Stimulated activated naive CD8-positive, alpha-beta T cell treated with anti-CD3 and anti-CD28 coated beads, Interleukin-15, Interleukin-2, amounts not matched to agents 100 U/mL and 50 U/mL, for 24 hours (primary cell): ENCODE results near the gene FBP2.
"Not testable (repeated sequence)": the region's sequence is repeated elsewhere in the genome, so short reads cannot be mapped to it uniquely, and the experiment has no call there.

Experiments used
- ATAC-seq: fragments of 150-1000 bp; cut with Tn5 transposase; one replicate; pipeline ENCODE4 v1.10.0; 2021
- DNase-seq: peaks from one replicate; pipeline ENCODE4 v3.0.0; 2021

Gene FBP2

DNA sequence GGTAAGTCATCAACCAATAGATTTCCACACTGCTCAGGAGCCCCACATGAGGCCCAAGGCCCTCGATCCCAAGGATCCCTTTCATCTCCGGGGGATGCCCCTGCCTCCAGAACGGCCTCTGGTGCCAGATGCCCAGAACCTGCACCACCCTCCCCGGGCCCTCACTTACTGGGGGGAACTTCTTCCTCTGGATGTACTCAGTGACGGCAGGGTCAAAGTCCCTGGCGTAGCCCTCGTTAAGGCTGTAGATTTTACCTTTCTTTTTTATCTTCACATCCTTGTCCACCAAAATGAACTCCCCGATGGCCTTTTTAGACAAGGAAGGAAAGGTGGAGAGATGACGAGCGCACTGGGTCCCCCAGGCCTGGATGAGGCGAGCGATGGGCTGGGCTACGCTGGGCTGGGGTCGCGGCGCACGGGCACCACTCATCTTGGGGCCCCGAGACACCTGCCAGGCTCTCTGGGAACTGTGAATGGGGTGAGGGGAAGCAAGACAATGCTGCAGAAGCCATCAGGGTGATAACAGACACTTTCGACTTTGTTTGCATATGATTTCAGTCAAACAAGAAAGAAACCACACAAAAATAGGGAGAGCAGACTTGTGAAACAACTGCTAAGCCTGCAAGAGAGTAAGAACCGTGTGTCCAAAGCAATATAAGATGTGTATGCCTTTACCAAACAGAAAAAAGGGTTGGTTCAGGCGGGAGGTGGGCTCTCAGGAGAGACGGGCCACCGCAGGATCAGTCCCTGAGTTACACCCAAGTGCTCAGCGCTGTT lies 13.2 kb upstream of the FBP2 start:
- no peak for DNase-seq
- ATAC-seq: no peak

DNA sequence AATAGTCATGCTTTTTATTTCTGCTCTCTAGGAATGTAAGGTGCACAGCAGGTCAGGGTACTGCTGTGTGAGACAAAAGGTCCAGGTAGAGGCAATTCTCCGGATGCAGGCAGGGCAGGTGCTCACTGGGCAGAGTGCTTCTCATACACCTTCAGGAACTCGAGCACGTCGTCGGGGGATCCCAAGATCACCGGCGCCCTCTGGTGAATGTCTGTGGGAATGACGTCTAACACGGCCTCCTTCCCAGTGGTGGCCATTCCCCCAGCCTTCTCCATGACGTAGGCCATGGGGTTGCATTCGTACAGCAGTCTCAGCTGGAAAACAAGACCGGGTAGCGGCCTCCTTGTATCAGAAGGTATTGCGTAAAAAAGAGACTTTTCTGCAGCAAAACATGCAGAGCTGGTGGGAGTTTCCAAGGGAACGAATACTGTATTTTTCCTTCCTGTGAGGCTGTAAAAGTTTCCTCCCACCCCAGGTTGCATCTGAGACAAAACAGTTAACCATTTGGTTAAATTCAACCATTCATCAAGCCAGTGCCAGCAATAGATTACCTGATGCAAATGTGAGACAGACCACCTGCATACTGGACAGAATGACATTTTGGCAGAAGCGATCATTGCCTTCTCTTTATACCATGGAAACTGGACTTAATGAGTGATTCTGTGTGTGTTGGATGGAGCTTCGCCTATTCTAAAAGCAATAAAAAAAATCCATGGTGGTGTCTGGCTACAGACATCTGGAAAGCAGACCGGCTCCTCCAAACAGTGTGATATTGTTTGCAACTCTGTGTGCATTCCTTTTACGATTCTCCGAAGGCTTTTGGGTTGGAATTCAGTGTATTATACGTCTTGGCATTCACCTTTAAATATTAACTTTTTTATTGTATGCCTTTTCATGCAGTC lies 9.9 kb upstream of the FBP2 start:
- peak; percentile 92 for ATAC-seq
- peak; percentile 85 for DNase-seq

GRCh38 chr9:94602666-94603065 lies 9.0 kb upstream of the FBP2 start:
- ATAC-seq: no peak
- no peak for DNase-seq

GRCh38 chr9:94600715-94601114 lies 7.1 kb upstream of the FBP2 start:
- no peak for ATAC-seq
- DNase-seq: no peak

GRCh38 chr9:94600258-94600657 lies 6.6 kb upstream of the FBP2 start:
- no peak for DNase-seq
- no peak for ATAC-seq

- DNase-seq: no peak
- ATAC-seq: no peak
Observed at GRCh38 chr9:94599102-94599501, 5.5 kb upstream of the FBP2 start.

GRCh38 chr9:94592683-94593082 lies 941 bp downstream of the FBP2 start:
- not testable (repeated sequence) for DNase-seq, ATAC-seq

DNA sequence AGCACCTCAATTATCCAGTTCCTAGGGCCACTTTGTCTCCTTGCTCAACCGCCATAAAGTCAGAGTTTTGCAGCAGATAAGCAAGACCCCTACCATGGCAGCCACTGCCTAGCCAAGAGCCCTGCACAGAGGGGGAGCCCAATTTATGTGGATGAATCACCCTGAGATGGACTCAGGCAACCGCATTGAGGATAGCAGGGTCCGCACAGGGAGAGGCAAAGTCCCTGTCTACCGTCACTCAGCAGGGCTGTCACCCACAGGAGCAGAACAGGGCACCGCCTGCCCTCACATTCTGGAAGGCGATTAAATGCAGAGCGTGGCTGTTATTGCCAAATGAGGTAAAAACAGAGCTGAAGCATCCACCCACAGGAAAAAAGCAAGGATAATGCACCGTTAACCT lies 1.7 kb downstream of the FBP2 start:
- ATAC-seq (no peak), DNase-seq (no peak)

DNA sequence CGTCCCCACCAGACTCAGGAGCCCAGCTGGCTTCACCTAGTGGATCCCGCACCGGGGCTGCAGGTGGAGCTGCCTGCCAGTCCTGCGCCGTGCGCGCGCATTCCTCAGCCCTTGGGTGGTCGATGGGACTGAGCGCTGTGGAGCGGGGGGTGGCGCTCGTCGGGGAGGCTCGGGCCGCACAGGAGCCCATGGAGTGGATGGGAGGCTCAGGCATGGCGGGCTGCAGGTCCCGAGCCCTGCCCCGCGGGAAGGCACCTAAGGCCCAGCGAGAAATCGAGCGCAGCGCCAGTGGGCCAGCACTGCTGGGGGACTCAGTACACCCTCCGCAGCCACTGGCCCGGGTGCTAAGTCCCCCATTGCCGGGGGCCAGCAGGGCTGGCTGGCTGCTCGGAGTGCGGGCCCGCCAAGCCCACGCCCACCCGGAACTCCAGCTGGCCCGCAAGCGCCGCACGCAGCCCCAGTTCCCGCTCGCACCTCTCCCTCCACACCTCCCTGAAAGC lies 2.5 kb downstream of the FBP2 start:
- not testable (repeated sequence) for ATAC-seq

DNA sequence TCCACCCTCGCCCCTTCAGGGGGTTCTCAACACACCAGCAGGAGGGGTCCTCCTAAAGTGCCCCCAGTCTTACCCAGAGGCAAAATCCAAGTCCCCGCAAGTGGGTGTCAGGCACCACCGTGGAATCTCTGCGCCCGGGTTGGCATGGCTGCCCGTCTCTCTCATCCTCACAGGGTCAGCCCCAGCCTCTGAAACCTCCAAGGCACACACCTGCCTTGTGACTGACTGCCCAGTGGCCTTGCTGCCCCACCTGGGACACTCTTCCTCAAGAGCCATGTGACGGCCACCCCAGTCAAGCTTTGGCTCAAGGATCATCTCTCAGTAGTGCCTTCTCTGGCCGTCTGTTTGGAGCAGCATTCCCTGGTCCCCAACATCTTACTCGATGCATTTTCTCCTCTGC lies 4.9 kb downstream of the FBP2 start:
- ATAC-seq (no peak), DNase-seq (no peak)

More for the DNA sequence above, 2.5 kb downstream of the FBP2 start:
- DNase-seq: not testable (repeated sequence)

GRCh38 chr9:94586814-94587213 lies 6.8 kb downstream of the FBP2 start:
- DNase-seq: no peak
- no peak for ATAC-seq

- DNase-seq: no peak
Observed at GRCh38 chr9:94586316-94586715, 7.3 kb downstream of the FBP2 start.

DNA sequence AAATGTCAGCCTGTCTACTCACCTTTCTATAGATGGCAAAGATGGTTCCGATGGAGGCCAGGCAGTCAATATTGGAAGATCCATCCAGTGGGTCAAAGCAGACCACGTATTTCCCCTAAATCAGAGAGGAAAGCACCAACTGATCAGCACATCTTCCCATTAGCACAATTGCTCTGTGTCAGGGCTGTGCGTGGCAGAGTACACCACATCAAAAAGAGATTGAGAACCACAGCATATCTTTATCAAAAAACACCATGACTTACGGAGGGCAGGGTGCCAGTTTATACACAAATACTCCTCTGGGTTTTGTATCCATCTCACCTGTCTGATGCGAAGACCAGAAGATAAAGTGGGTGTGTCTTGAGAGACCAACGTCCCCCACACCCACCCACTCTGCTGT lies 9.1 kb downstream of the FBP2 start:
- DNase-seq: peak; percentile 17
- peak; percentile 76 for ATAC-seq

More at GRCh38 chr9:94586316-94586715, 7.3 kb downstream of the FBP2 start:
- ATAC-seq: no peak

- ATAC-seq (no peak), DNase-seq (no peak)
Observed at GRCh38 chr9:94581728-94582127, 11.9 kb downstream of the FBP2 start.

GRCh38 chr9:94577571-94577970 lies 16.1 kb downstream of the FBP2 start:
- DNase-seq: no peak
- ATAC-seq: no peak

GRCh38 chr9:94577036-94577435 lies 16.6 kb downstream of the FBP2 start:
- ATAC-seq: no peak
- no peak for DNase-seq

GRCh38 chr9:94576131-94576530 lies 17.5 kb downstream of the FBP2 start:
- ATAC-seq: no peak

DNA sequence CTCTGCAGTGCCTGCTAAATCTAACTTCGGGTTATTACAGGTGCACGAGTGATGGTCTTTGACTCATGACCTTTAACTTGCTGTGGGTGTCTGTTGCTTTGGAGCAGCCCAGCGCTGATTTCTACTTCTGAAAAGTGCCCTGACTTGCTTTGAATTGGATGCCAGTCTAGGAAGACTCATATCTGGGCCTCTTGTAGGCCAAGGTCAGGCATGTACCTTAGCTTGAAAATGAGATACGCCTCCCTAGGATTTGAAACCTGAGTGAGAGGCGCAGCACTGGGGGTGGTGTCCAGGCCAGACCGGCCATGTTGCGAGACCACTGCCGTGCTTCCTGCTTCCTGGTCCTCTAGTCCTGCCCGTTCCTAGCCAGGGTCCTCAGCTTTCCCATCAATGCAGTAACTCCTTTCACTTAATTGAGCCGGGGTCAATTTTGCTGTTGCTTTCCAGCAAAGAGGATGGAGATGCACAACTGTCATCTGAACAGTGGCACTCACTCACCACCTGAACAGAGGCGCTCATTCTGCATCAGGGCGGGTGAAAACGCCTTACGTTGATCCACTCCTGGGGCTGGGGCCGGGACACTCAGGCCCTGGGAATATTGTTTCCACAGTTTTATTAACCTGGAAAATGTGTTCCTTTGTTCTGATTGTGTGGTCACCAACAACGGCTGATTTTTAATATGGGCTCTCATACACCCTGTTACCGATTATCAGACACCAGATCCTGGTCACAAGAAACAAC lies 24.5 kb downstream of the FBP2 start:
- DNase-seq: no peak
- ATAC-seq: no peak

More at GRCh38 chr9:94576131-94576530, 17.5 kb downstream of the FBP2 start:
- DNase-seq: no peak

- DNase-seq: no peak
- ATAC-seq: no peak
Observed at GRCh38 chr9:94568250-94568889, 25.3 kb downstream of the FBP2 start.

DNA sequence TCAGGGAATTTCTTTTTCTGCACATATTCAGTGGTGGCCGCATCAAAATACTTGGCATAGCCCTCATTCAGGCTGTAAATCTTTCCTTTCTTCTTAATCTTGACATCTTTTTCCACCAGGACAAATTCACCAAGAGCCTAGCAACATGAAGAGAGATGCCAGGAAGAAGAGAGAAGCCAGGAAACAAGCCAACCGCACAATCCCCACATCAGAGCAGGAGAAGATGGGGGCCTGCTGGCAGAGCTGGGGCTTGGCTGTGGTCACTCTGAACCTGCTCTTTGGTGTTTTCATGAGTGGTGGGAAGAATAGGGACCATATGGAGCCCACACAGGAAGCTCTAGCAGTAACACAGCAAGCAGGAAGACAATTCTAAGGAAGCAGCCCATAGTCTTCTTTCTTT lies 26.4 kb downstream of the FBP2 start:
- ATAC-seq (no peak), DNase-seq (no peak)

GRCh38 chr9:94566550-94566949 lies 27.1 kb downstream of the FBP2 start:
- ATAC-seq: no peak

GRCh38 chr9:94564279-94564678 lies 29.3 kb downstream of the FBP2 start:
- ATAC-seq, DNase-seq: not testable (repeated sequence)

More at GRCh38 chr9:94566550-94566949, 27.1 kb downstream of the FBP2 start:
- no peak for DNase-seq
